Thyroid gland (tissue), 4 donors: ENCODE measurements around the gene TBP.

Experiments used
- POLR2A ChIP-seq, 2 donors: fragments of 450-650 bp; IDR thresholded peaks; one replicate each; pipeline ENCODE4 v1.6.1; 2017; ENCODE audit warnings: antibody characterized with exemption in 2 of 2, mild to moderate bottlenecking in 2 of 2, moderate library complexity in 1 of 2
- TF ChIP-seq, protein P1 (sequence below), 6 experiments: fragments of 200-600 bp in 3 of 6; fragments of 450-650 bp in 3 of 6; sonication (generic) in 3 of 6; IDR thresholded peaks; one replicate each; pipeline ENCODE4 v1.5.1; 2016 to 2019; ENCODE audit warnings: antibody characterized with exemption in 6 of 6, mild to moderate bottlenecking in 2 of 6, inconsistent platforms in 1 of 6, moderate library complexity in 1 of 6

DNA sequence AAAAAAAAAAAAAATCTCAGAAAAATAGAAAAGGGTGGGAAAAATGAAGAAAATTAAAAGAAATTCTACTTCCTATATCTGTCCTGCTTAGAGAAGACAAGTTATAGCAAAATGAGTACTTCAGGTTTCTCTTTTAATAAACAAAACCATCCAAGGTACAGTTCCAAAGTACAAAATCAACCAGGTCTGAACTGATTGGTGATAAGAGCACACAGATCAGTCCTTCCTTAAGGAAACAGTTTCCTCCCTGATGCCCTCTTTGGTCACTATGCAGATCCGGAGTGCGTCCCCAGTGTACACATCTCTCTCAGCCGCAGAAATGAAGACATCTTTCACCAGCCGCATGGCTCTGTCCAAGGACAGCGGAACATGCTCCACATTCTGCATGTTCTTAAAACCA is 19.2 kb upstream of the TBP start:
- TF ChIP-seq, protein P1, sequence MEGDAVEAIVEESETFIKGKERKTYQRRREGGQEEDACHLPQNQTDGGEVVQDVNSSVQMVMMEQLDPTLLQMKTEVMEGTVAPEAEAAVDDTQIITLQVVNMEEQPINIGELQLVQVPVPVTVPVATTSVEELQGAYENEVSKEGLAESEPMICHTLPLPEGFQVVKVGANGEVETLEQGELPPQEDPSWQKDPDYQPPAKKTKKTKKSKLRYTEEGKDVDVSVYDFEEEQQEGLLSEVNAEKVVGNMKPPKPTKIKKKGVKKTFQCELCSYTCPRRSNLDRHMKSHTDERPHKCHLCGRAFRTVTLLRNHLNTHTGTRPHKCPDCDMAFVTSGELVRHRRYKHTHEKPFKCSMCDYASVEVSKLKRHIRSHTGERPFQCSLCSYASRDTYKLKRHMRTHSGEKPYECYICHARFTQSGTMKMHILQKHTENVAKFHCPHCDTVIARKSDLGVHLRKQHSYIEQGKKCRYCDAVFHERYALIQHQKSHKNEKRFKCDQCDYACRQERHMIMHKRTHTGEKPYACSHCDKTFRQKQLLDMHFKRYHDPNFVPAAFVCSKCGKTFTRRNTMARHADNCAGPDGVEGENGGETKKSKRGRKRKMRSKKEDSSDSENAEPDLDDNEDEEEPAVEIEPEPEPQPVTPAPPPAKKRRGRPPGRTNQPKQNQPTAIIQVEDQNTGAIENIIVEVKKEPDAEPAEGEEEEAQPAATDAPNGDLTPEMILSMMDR (IDR thresholded peaks at IDR 0.05): no peak
- no peak for TF ChIP-seq POLR2A (IDR thresholded peaks at IDR 0.05)
